ENCODE results near the gene TAF11L14.
"Not testable (repeated sequence)": the region's sequence is repeated elsewhere in the genome, so short reads cannot be mapped to it uniquely, and the experiment has no call there.

The TAF11L14 gene

GRCh38 chr5:17619354-17619753, 14.9 kb upstream of the TAF11L14 start:
- no peak for ATAC-seq
- TF ChIP-seq ESRRG (CRISPR knock-in tag; IDR thresholded peaks at IDR 0.05) = no peak
- no peak for TF ChIP-seq CREB5 (CRISPR knock-in tag; IDR thresholded peaks at IDR 0.05; ENCODE audit: low read depth)
- no peak for TF ChIP-seq OSR1 (CRISPR knock-in tag; IDR thresholded peaks at IDR 0.05)
- TF ChIP-seq ZNF8 (CRISPR knock-in tag; IDR thresholded peaks at IDR 0.05) = no peak
- TF ChIP-seq POU6F1 (CRISPR knock-in tag; IDR thresholded peaks at IDR 0.05; ENCODE audit: borderline replicate concordance, low read depth) = no peak
- TF ChIP-seq SNAI2 (CRISPR knock-in tag; IDR thresholded peaks at IDR 0.05) = no peak
- no peak for TF ChIP-seq ZC3H10 (CRISPR knock-in tag; IDR thresholded peaks at IDR 0.05)

GRCh38 chr5:17620627-17621026, 13.6 kb upstream of the TAF11L14 start:
- TF ChIP-seq CSRNP3 (CRISPR knock-in tag; IDR thresholded peaks at IDR 0.05) (no peak), ZFP30 (CRISPR knock-in tag; IDR thresholded peaks at IDR 0.05) (no peak), POU6F1 (CRISPR knock-in tag; IDR thresholded peaks at IDR 0.05; ENCODE audit: borderline replicate concordance, low read depth) (no peak), BACH2 (CRISPR knock-in tag; IDR thresholded peaks at IDR 0.05; ENCODE audit: borderline replicate concordance) (no peak), ZNF70 (CRISPR knock-in tag; IDR thresholded peaks at IDR 0.05) (no peak), ZNF565 (CRISPR knock-in tag; conservative IDR thresholded peaks at IDR 0.05; ENCODE audit: low read depth) (no peak), PPARA (CRISPR knock-in tag; IDR thresholded peaks at IDR 0.05; ENCODE audit: borderline replicate concordance) (no peak), TSHZ2 (CRISPR knock-in tag; IDR thresholded peaks at IDR 0.05) (no peak), ESRRG (CRISPR knock-in tag; IDR thresholded peaks at IDR 0.05) (no peak), ZNF8 (CRISPR knock-in tag; IDR thresholded peaks at IDR 0.05) (no peak), RARB (CRISPR knock-in tag; IDR thresholded peaks at IDR 0.05) (no peak), CSDC2 (CRISPR knock-in tag; IDR thresholded peaks at IDR 0.05) (no peak), ISL1 (CRISPR knock-in tag; IDR thresholded peaks at IDR 0.05) (no peak), GLIS3 (CRISPR knock-in tag; IDR thresholded peaks at IDR 0.05) (no peak), ZC3H10 (CRISPR knock-in tag; IDR thresholded peaks at IDR 0.05) (no peak)
- ATAC-seq = no peak

GRCh38 chr5:17625686-17626085, 8.6 kb upstream of the TAF11L14 start:
- no peak for ATAC-seq
- TF ChIP-seq POU6F1 (CRISPR knock-in tag; IDR thresholded peaks at IDR 0.05; ENCODE audit: borderline replicate concordance, low read depth) (no peak), ZFP30 (CRISPR knock-in tag; IDR thresholded peaks at IDR 0.05) (no peak), TSHZ2 (CRISPR knock-in tag; IDR thresholded peaks at IDR 0.05) (no peak), TOX (CRISPR knock-in tag; IDR thresholded peaks at IDR 0.05; ENCODE audit: borderline replicate concordance) (no peak), ISL1 (CRISPR knock-in tag; IDR thresholded peaks at IDR 0.05) (no peak)

GRCh38 chr5:17631788-17632187, 2.5 kb upstream of the TAF11L14 start, which contains the start of gene TAF11L13:
Gene TAF11L13 (plus strand): TSS chr5:17632088.
- not testable (repeated sequence) for ATAC-seq

GRCh38 chr5:17649232-17649631, 15.0 kb downstream of the TAF11L14 start:
- ATAC-seq = not testable (repeated sequence)

GRCh38 chr5:17655201-17655759, 21.0 kb downstream of the TAF11L14 start:
- not testable (repeated sequence) for ATAC-seq

All from SK-N-SH treated with all-trans-retinoic acid at 6 μM for 48 hours (cell line).